HTERT RPE-1 (cell line): ENCODE measurements around the gene CACNA1D.

ENCODE experiments used
- in situ Hi-C: fragments of 300-500 bp; cut with MboI; formaldehyde crosslinking; loops from 4 replicates; pipeline ENCODE4 v1.14.3; 2020; ENCODE audit warnings: low sequenced_read_pairs

CACNA1D gene

DNA sequence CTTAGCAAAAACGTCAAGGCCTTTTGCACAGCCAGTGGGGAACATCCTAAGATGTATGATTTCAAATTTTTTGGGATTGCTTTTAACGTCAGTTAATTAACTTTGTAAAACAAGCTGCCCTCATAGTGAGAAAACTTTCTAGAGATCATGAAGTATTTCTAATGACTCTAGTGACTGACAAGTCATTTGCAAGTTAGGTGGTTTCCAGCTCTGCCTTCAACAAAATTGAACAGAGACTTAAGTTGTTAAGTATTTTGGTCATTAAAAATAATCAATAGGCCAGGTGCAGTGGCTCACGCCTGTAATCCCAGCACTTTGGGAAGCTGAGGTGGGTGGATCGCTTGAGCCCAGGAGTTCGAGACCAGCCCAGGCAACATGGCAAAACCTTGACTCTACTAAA lies 280.6 kb downstream of the CACNA1D start:
- in situ Hi-C loops, result no loop called here

DNA sequence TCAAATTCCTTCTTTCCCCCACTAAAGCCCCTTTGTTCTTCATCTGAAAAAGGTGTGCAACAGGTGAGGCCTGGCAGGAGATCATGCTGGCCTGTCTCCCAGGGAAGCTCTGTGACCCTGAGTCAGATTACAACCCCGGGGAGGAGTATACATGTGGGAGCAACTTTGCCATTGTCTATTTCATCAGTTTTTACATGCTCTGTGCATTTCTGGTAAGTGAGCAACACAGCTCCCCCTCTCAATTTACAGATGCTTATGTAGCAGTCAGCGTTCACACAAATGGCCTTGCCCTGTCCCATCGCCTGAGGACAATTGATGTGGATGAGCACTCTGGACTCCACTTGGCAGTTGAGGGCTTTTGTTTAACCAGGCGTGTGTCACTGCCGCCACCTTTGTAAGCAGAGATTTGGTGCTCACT lies 281.4 kb downstream of the CACNA1D start:
- in situ Hi-C loops, result no loop called here

DNA sequence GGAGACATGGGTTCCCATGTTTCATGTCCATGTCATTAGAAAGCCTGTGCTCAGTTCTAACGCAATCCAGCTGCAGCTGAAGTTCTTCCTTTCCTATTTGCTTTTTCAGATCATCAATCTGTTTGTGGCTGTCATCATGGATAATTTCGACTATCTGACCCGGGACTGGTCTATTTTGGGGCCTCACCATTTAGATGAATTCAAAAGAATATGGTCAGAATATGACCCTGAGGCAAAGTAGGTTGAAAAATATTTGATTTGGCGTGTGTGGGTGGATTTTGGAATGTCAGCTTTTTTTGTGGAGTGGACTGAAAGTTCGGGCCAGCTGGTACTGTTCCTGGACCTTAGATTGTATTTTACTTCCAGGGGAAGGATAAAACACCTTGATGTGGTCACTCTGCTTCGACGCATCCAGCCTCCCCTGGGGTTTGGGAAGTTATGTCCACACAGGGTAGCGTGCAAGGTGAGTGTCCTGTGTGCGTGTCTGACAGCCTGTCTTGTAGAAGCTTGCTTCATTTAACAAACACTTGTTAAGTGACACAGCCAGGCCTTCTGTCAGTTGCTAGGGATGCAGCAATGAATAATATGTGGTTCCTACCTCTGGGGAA lies 282.2 kb downstream of the CACNA1D start:
- in situ Hi-C loops, result no loop called here

DNA sequence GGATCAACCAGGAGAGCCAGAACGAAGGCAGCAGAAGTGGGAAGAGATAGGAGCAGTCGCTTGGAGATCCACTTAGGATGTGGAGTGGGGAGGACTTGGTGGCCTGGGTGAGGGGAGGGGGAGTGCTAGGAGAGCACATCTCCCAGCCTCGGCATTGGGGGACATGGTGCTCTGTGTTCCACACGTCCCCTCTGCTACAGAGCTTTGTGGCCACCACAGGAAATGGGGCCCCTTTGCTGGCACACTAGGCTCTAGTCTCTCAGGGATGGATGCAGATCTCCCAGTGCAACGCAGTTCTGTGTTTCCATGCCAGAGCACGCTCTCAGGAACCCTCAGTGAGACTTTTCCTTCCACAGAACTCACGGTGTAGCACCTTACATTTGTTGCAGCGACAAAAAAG lies 283.1 kb downstream of the CACNA1D start:
- in situ Hi-C loops, result no loop called here

DNA sequence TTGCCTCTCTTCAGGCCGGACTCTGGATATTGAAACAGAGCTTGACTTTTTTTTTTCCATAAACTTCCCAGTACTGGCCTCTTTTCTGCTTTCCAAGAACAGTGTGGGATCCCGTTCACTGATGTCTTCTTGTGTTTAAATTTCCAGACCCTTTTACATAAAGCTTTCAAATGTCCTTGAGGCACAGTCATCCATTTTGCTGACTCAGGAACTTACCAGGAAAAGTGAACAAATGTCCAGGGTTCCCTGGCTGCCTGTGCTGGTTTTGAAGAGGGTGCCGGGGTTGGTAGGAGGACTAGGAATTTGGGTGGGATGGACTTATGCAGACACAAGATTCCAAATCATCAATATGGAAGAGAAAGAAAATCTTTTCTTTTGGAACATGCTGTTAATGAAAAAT lies 283.7 kb downstream of the CACNA1D start:
- in situ Hi-C loops, result no loop called here

DNA sequence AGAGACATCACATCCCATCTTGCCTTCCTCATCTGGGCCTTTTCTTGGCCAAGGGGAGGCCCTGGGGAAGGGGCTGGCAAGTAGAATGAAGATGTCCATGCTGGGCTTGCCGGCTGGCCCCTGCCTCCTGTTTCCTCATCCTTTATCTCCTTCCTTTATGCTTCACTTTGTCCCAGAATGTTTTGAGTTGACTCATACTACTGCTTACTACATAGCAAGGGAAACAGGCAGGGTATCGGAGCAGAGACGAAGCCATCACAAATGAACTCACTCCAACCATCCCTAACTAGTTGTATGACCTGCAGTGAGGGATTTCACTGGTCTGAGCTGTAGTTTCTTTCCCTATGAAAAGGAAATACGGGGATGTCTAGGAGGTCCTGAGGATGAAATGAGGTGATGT lies 285.8 kb downstream of the CACNA1D start:
- in situ Hi-C loops, result no loop called here

DNA sequence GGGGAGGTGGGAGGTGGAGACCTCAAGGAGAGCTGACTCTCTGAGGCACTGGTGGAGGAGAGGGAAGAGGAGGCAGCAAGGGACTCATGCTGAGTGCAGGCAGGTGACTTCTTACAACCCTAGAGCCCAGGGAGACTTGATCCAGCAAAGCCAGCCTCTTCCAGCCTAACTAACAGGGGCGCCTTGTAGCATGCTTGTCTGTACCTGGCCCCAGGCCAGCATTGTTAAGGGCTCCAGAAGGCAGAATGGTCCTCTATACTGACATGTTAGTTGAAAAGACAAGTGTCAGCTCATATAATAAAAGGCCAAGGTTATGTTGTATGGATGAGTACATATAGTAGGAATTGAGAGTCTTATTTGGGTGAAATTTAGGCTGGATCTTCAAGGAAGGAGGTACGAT lies 286.4 kb downstream of the CACNA1D start:
- in situ Hi-C loops, result no loop called here

DNA sequence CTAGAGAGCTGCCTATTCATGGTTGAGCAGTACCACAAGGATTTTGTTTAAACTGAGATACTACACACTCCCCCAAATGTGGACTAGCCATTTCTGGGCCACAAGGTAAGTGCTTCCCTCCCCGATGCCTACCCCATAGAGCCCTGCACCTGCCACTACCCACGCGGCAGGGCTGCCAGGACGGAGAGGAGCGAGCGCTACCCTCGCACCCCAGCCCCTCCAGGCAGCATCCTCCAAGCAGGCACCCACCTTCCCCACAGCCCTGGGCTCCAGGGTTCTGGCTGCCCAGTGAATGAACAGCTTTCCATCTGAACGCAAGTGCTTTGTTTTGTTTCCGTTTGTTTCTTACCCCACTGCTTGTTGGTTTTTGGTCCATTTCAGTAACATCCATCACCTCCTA lies 292.6 kb downstream of the CACNA1D start:
- in situ Hi-C loops, result no loop called here

DNA sequence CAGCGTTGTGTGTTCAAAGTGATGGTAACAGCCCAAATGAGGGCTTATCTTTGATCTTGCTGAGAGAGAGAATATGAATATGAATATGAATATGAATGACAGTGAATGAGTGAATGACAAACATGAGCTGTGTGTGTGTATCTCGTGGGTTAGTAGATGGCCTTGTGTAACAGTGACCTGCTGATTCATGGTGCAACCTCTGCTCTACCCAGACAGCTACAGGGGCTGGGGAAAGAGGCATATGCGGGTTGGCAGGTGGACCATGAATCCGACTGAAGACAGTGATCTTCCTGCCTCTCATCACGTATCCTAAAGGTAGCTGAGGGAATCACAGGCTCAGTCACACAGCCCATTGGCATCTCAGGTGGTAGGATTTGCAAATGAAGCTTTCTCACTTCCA lies 293.6 kb downstream of the CACNA1D start:
- in situ Hi-C loops, result no loop called here

DNA sequence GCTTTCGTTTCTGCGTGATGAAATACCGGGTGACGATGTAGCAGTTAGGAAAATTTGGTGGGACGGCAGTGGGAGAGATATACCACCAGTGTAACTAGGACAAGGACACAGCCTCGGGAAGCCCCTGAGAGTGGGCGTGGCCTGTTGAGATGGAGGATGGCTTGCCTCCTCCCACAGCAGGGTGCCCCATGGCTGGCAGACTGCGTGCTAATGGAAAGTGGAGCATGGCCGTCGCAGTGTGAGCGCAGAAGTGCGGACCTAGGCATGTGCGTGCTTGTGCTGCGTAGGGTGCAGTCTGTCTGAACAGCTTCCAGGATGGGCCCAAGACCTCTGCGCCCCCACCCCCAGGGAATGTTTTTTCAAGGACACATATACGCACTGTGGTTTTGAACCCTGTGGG lies 295.0 kb downstream of the CACNA1D start:
- in situ Hi-C loops, result no loop called here

DNA sequence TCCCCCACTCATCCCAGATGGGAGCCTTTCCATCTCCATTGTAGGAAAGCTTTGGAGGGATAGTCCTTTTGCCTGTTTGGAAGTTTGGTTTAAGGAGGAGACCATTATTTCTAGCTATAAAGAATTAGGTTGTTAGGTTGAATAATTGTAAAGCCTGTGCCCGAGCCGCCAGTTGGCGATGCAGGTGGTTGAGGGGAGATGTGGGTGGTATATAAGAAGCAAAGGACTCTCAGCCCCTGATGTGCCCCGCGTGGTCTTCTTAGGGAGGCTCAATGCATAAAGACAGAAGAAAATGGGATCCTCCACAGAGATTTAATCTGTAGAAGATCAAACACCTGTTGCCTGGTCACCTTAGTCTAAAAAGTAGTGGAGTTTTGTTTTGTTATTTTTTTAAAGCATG lies 296.1 kb downstream of the CACNA1D start:
- in situ Hi-C loops, result no loop called here

DNA sequence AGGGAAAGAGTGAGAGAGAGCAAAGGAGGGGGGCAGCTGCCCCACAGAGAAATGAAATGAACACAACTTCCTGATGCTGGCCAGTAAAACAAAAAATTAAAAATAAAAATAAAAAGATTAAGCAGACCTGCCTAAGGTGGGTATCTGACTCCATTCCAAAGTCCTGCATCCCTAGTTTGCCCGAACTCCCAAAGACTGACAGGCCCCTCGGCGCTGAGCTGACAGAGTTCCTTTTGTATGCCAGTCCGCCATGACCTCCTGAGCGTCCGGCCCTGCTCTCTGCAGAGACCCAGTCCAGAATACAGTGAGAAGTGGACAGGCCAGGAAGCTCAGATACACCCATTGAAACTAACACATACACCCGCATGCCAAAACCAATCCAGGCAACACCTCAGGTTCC lies 296.9 kb downstream of the CACNA1D start:
- in situ Hi-C loops, result no loop called here

DNA sequence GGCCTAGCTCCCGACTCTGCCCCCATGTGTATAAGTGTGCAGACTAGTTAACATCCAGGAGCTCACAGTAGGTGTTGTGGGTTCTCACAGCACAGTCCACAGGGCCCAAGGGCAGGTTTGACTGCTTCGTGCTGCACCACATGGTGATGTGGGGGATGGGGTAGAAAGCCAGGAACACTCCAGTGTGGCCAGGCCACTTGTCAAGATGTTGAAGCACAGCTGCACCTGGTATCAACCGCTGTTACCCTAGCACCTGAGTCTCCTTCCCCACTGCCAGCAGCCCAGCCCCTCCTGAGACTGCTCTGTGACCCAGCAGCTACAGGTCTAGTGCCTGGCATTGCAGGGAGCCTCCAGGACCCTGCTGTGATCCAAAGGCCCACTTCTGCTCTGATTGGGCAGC lies 298.5 kb downstream of the CACNA1D start:
- in situ Hi-C loops, result no loop called here

DNA sequence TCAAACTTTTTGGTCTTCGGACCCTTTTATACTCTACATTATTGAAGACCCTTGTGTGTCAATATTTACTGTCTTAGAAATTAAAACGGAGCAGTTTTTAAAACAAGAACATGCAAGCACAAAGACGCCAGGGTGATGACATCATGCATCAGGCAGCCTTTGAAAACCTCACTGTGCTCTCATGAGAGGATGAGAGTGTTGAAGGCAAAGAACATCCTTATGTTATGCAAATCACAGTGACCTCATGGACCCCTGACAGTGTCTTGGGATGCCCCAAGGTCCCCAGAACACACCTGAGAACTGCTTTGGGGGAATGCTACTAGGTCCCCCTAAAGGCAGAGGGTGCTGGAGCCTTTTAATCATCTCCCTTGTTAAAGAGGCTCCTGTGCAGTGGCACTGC lies 300.2 kb downstream of the CACNA1D start:
- in situ Hi-C loops, result no loop called here

DNA sequence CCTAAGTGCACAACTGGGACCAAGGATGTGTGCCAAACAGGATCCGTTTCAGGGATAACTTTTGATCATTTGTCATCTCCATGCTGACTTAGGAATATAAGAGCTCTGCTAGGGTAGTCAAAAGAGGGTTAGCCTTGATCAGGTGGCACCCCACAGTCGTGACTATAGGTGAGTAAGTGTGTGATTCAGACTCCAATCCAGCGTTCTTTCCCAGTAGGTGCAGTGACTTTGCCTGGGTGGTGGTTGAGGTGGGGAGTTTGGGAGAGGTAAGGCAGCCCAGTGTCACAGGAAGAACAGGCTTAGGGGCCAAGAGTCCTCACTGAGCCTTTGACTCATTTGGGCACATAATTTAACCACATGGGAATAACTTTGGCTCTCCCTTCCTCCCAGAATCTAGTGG lies 300.8 kb downstream of the CACNA1D start:
- in situ Hi-C loops, result no loop called here

DNA sequence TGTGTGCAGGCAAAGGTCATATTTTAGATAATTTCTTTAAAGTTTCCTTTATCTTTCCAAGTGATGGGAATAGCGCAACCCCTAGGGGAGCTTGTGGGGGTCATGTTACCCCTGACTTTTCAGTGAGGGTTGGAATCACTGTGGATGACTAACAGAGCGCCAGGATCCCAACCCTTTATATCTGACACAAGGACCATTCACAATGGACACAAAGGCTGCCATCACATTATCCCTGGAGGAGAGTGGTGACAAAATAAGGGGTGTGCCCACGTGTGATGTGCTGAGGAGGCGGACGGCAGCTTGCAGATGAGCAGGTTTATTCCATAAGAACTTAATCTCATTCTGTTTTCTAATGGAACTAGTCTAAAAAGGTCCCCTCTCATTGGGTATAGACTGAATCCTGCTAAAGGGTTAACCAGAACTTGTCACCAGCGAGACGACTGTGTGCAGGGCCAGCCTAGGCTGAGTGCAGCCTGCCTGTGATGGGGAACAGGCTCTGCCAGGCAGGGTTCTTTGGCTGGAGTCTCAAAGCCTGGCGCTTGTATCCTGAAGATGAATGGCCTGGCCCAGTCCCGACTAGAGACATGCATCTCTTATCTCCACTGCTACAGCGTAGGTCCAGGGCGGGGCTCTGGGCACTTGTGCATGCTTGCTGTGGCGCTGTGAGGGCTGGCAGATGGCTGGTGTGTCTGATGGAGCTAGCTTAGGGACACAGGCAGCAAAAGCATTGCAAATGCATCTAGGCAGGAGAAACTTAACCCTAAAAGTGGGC lies 301.6 kb downstream of the CACNA1D start:
- in situ Hi-C loops, result no loop called here

DNA sequence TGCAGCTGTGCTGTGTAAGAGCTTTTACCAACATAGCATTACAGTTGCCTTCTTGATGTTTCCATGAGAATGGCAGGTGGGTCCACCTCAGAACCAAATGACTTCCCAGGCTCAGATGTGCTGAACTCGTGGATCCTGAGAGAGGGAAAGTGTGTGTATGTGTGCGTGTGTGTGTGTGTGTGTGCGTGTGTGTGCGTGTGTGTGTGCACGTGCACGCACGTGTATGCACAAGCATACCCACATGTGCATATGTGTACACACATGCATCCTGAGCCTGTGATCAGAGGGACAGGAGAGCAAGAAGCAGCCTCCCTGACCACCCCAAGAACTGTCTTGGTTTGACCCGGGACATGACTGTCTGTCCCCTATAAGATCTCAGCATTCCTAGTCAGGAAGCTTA lies 303.7 kb downstream of the CACNA1D start:
- in situ Hi-C loops, result no loop called here

DNA sequence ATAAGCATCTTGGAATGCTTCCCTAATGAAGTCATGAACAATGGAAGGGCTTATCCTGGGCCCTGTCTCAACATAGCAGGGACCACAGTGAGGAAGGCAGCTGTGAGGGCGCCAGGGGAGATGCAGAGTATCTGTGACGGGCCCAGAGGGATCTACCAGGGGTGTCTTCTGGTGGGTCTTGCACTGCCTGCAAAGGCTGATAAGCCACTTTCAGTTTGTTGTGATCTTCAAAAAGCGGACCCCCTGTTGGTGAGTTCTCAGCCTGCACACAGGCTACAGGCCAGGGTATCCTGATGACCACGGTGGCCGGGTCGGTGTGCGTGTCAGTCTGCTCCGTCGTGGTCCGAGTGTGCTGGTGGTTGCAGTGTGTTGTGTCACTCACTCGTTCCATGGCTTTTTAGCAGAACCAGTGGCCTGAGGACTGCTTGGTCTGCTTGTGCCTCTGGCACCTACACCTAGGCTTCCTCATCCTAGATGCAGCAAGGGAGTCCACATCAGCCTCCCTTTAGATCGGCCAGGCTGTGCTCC lies 305.0 kb downstream of the CACNA1D start:
- in situ Hi-C loops, result no loop called here

DNA sequence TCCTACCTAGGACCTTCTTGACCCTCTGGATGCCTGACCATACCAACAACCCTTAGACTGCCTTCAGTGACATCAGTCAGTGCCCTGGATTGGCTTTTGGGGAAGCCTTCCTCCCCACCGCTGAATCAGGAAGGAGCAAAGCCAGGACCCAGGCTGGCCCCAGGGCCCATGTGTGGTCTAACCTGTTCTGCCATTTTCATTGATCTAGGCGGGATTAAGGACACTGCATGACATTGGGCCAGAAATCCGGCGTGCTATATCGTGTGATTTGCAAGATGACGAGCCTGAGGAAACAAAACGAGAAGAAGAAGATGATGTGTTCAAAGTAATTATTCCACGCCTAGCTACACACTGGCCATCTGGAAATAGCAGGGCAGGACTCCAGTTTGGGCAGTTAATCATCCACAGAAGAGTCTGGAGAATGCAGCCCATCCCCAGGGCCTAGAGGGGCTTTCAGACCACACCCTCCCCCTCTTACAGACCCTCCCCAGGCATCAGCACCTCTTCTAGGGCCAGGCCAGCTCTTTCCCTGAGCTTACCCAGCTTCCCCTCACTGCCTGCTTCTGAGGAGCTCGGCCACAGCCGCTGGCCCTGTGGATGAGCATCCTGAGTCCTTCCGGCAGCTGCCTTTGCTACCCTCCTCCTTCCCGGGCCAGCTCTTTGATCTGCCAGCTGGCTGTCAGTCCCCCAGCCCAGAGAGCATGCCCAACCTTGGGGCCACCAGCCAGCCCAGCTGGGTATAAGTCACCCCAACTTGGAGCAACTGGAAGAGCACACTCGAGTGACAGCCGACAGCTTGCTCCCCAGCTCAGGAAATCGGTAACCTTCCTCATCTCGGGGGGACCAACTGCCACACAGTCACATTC lies 305.9 kb downstream of the CACNA1D start:
- in situ Hi-C loops, result no loop called here

DNA sequence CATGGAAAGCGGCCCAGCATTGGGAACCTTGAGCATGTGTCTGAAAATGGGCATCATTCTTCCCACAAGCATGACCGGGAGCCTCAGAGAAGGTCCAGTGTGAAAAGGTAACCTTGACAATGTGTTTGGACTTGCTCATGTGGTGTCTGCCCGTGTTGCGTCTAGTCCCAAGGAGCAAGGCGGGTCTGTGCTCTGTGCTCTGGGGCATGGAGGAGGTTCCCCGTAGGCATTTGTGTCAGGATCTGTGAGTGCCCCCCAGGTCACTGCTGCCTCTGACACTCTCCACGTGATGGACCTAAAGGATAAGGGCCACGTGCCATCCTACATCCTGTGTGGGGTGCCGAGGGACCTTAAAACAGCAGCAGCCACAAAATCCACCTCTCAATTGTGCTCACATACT lies 306.9 kb downstream of the CACNA1D start:
- in situ Hi-C loops, result no loop called here

DNA sequence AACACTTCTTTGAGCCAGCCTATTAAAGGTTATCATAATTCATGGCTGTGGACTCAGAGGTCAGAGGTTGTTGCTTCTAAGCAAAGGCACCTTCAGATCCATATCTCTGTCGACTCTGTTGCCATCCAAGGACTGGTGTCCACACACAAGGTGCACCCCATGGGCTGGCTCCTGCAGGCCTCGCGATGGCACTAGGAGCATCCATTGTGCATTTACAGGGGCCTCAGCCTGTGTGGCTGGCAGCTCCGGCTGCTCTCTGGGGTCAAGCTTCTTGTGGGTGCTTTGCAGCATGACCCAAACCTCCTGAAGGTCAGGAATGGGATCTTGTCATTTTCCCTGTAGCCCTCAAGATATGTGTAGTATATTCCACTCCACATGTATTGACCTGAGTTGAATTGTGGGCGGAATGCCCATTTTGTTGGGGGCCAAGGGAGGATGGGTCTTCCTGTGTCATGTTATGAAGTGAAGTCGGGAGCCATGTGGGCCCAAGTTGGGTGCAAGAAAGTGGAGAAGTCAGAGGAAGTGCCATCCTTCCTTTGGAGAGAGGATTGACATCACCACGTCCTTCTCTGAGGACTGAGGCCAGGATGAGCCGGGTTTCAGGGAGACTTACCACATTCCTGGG lies 308.0 kb downstream of the CACNA1D start:
- in situ Hi-C loops, result no loop called here
